HG03432 (cell line): ENCODE data around the gene FSTL5.

Experiments
- ATAC-seq: cut with Tn5 transposase; IDR thresholded peaks from one replicate; pipeline ENCODE4 v1.9.1; 2021; ENCODE audit warnings: mild to moderate bottlenecking, moderate library complexity; ENCODE audit not compliant: unreplicated experiment

Gene FSTL5

GRCh38 chr4:161728929-161729328 lies 434.9 kb downstream of the FSTL5 start:
- ATAC-seq, result peak; percentile 85

- no peak for ATAC-seq
Measured at GRCh38 chr4:161721947-161722346, 441.9 kb downstream of the FSTL5 start.

- ATAC-seq, result no peak
Measured at GRCh38 chr4:161717084-161717483, 446.7 kb downstream of the FSTL5 start.

- no peak for ATAC-seq
Measured at GRCh38 chr4:161714931-161715330, 448.9 kb downstream of the FSTL5 start.

- peak; percentile 64 for ATAC-seq
Measured at GRCh38 chr4:161714022-161714751, 449.6 kb downstream of the FSTL5 start.

GRCh38 chr4:161704653-161705052 lies 459.1 kb downstream of the FSTL5 start:
- ATAC-seq, result no peak

GRCh38 chr4:161704040-161704439 lies 459.8 kb downstream of the FSTL5 start:
- no peak for ATAC-seq

GRCh38 chr4:161702287-161702686 lies 461.5 kb downstream of the FSTL5 start:
- ATAC-seq, result no peak

- ATAC-seq, result no peak
Measured at GRCh38 chr4:161696944-161697343, 466.9 kb downstream of the FSTL5 start.

GRCh38 chr4:161680146-161680545 lies 483.7 kb downstream of the FSTL5 start:
- ATAC-seq, result no peak

- no peak for ATAC-seq
Measured at GRCh38 chr4:161664740-161665139, 499.1 kb downstream of the FSTL5 start.

GRCh38 chr4:161663844-161664243 lies 500.0 kb downstream of the FSTL5 start:
- no peak for ATAC-seq

- no peak for ATAC-seq
Measured at GRCh38 chr4:161658676-161659075, 505.1 kb downstream of the FSTL5 start.

- ATAC-seq, result no peak
Measured at GRCh38 chr4:161657616-161658015, 506.2 kb downstream of the FSTL5 start.

- ATAC-seq, result no peak
Measured at GRCh38 chr4:161656594-161656993, 507.2 kb downstream of the FSTL5 start.

GRCh38 chr4:161655148-161655547 lies 508.7 kb downstream of the FSTL5 start:
- peak; percentile 51 for ATAC-seq

- ATAC-seq, result no peak
Measured at GRCh38 chr4:161653697-161654096, 510.1 kb downstream of the FSTL5 start.

GRCh38 chr4:161651586-161651985 lies 512.2 kb downstream of the FSTL5 start:
- ATAC-seq, result no peak

- ATAC-seq, result peak; percentile 63
Measured at GRCh38 chr4:161650812-161651211, 513.0 kb downstream of the FSTL5 start.

GRCh38 chr4:161647757-161648156 lies 516.0 kb downstream of the FSTL5 start:
- ATAC-seq, result no peak

- ATAC-seq, result peak; percentile 61
Measured at GRCh38 chr4:161642708-161643107, 521.1 kb downstream of the FSTL5 start.

- ATAC-seq, result no peak
Measured at GRCh38 chr4:161629694-161630441, 533.9 kb downstream of the FSTL5 start.
